ENCODE measurements around the gene NELFE. TPM values are rescaled to one million over a fixed set of nuclear protein-coding genes. Genes with fewer than 3 reads are reported as not detected.
A peak's percentile ranks its signal among the peaks of the same experiment; 100 is the strongest.
"Not testable (repeated sequence)": the region's sequence is repeated elsewhere in the genome, so short reads cannot be mapped to it uniquely, and the experiment has no call there.

Gene NELFE
- total RNA-seq, 6 experiments from 2014 or later: 9.3 to 33.8 (median 18.3) TPM

- DNase-seq; H3K36me3 ChIP-seq; H3K27me3 ChIP-seq; H3K4me1 ChIP-seq; H3K27ac ChIP-seq; H3K9me3 ChIP-seq; H3K4me3 ChIP-seq; intact Hi-C loops (cut with DNase I): not testable (repeated sequence)
- peak; percentile 36 to 78 (median 63) for ATAC-seq
- no CpG with 5 or more reads among the region's 15 CpGs for WGBS (ENCODE audit: insufficient coverage, low coverage, low lambda C conversion rate, missing lambda C conversion rate)
Measured at GRCh38 chr6:32002546-32003268, 43.9 kb upstream of the NELFE start.

- H3K27me3 ChIP-seq; H3K27ac ChIP-seq; H3K36me3 ChIP-seq; H3K4me1 ChIP-seq; H3K4me3 ChIP-seq; H3K9me3 ChIP-seq; intact Hi-C loops (cut with DNase I): not testable (repeated sequence)
- peak in 2 of 4 donors; percentile 1 to 8 for ATAC-seq
- peak in 2 of 3 donors; percentile 50 to 58 for DNase-seq
- 60% methylated on average over 1 of the region's 6 CpGs for WGBS (ENCODE audit: insufficient coverage, low coverage, low lambda C conversion rate, missing lambda C conversion rate)
Measured at GRCh38 chr6:31996385-31996784, 37.6 kb upstream of the NELFE start.

DNA sequence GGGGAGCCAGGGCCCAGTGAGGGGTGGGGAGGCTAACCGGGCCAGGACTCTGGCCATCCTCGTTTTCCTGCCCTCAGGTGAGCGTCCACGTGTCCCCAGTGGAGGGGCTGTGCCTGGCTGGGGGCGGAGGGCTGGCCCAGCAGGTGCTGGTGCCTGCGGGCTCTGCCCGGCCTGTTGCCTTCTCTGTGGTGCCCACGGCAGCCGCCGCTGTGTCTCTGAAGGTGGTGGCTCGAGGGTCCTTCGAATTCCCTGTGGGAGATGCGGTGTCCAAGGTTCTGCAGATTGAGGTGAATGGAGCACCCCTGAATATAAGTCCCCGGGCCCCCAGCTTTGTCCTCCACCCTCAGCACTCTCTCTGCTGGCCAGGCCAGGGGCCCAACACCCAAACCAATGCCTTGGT is 35.6 kb upstream of the NELFE start:
- DNase-seq: peak in 2 of 3 donors; percentile 14 to 39
- ATAC-seq; H3K9me3 ChIP-seq; H3K4me3 ChIP-seq; H3K27me3 ChIP-seq; H3K4me1 ChIP-seq; H3K36me3 ChIP-seq; H3K27ac ChIP-seq; intact Hi-C loops (cut with DNase I): not testable (repeated sequence)
- WGBS (ENCODE audit: insufficient coverage, low coverage, low lambda C conversion rate, missing lambda C conversion rate): no CpG with 5 or more reads among the region's 14 CpGs

DNA sequence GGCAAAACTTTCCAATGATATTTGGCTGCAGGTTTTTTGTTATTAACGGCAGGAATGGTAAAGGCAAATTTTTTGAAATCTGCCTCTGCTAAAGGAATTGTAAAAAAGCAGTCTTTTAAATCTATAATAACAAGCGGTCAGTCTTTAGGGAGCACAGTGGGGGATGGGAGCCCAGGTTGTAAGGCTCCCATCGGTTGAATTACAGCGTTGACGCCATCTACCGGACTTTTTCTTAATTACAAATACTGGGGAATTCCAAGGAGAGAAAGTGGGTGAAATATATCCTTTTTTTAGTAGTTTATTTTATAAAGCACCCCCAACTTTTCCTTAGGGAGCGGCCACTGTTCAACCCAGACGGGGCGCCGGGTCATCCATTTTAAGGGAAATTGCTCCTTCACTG is 30.6 kb upstream of the NELFE start:
- DNase-seq; H3K27me3 ChIP-seq; H3K4me3 ChIP-seq; H3K36me3 ChIP-seq; intact Hi-C loops (cut with DNase I); H3K27ac ChIP-seq; ATAC-seq; H3K4me1 ChIP-seq; H3K9me3 ChIP-seq: not testable (repeated sequence)
- WGBS (ENCODE audit: insufficient coverage, low coverage, low lambda C conversion rate, missing lambda C conversion rate): no CpG with 5 or more reads among the region's 10 CpGs

- H3K9me3 ChIP-seq; intact Hi-C loops (cut with DNase I); H3K4me3 ChIP-seq; DNase-seq; H3K27me3 ChIP-seq; H3K36me3 ChIP-seq; H3K27ac ChIP-seq: not testable (repeated sequence)
- ATAC-seq: peak; percentile 60 to 84 (median 66)
- H3K4me1 ChIP-seq: peaks cover 0 to 27% (median 5%) of the 10 kb centered on the region in 4 donors
- WGBS (ENCODE audit: insufficient coverage, low coverage, low lambda C conversion rate, missing lambda C conversion rate): no CpG with 5 or more reads among the region's 7 CpGs
Measured at GRCh38 chr6:31981744-31982143, 23.0 kb upstream of the NELFE start, which contains the start of gene C4A. TSS of gene C4A (plus strand) at chr6:31982057. CDS start at chr6:31982108, 51 bp downstream.

DNA sequence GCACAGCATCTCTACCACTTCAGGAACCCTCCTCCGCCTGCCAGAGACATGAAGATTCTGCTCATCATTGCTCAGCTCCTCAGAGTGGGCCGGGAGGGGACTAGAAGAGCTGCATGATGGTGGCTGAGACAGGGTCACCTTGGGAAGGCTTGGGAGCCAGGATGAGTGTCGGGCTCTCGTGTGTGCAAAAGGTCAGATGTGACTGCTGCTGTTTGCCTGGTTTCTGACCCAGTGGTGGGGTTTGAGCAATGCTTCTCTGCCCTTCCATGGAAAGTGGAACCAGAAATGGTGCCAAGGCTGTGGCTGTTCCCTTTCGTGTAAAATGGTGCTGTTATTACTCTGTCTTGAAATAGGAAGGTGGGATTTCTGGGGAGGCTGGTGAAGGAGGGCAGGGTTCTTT is 22.2 kb upstream of the NELFE start:
- DNase-seq; H3K27ac ChIP-seq; H3K4me3 ChIP-seq; intact Hi-C loops (cut with DNase I); H3K36me3 ChIP-seq; H3K9me3 ChIP-seq; H3K27me3 ChIP-seq: not testable (repeated sequence)
- peak; percentile 41 to 66 (median 62) for ATAC-seq
- peaks cover 0 to 27% (median 5%) of the 10 kb centered on the region in 4 donors for H3K4me1 ChIP-seq
- WGBS (ENCODE audit: insufficient coverage, low coverage, low lambda C conversion rate, missing lambda C conversion rate): no CpG with 5 or more reads among the region's 5 CpGs

GRCh38 chr6:31980195-31980876 is 21.6 kb upstream of the NELFE start:
- H3K9me3 ChIP-seq; H3K36me3 ChIP-seq; intact Hi-C loops (cut with DNase I); H3K4me3 ChIP-seq; ATAC-seq; H3K27me3 ChIP-seq: not testable (repeated sequence)
- peak in 1 of 3 donors; percentile 43 for DNase-seq
- Histone ChIP-seq H3K27ac (peak overlapping the region; percentile 58 to 83 (median 69)), H3K4me1 (peaks cover 0 to 27% (median 5%) of the 10 kb centered on the region in 4 donors)
- 79% methylated on average over 7 of the region's 13 CpGs for WGBS (ENCODE audit: insufficient coverage, low coverage, low lambda C conversion rate, missing lambda C conversion rate)

Data from right lobe of liver (tissue), 6 donors.